Midbrain (tissue), 1 donor: Measurements from ENCODE around the gene KLHDC9.
"Not testable (repeated sequence)": the region's sequence is repeated elsewhere in the genome, so short reads cannot be mapped to it uniquely, and the experiment has no call there.

Experiments
- DNase-seq: peaks from one replicate; lab custom pipeline; 2025; lab: John Stamatoyannopoulos, UW

Gene KLHDC9

GRCh38 chr1:161096015-161096414 lies 2.1 kb upstream of the KLHDC9 start:
- DNase-seq, result no peak

- no peak for DNase-seq
Observed at GRCh38 chr1:161096530-161096929, 1.6 kb upstream of the KLHDC9 start.

DNA sequence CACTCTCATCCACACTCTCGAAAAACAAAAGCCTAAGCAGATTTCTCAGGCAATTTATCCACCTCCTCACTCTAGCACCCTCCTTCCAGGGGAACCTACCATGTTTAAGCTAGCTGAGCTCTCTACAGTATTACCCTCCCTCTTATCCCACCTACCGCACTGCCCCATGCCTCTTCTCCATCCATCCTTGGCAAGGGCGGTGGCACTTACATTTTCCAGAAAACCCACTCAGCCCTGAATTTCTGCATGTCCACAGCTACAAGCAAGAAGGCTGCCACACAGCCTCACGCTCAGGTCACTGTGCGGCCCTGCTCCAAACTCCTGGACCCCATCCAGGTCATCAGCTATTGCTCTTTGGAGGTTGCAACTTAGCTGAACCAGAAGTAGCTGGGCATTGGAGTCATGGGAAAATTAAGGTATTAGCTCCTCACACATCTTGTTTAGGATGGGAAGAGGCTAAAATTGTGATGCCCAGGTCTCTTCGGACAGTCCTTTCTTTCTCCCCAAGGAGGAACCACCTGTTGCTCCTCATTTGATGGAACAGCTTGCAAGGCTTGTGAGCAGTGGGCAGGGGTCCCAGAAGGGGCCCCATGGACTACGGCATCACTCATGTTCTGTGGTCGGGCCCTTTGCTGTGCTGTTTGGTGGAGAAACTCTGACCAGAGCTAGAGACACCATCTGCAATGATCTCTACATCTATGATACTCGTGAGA lies 1.1 kb downstream of the KLHDC9 start:
- DNase-seq, result no peak

DNA sequence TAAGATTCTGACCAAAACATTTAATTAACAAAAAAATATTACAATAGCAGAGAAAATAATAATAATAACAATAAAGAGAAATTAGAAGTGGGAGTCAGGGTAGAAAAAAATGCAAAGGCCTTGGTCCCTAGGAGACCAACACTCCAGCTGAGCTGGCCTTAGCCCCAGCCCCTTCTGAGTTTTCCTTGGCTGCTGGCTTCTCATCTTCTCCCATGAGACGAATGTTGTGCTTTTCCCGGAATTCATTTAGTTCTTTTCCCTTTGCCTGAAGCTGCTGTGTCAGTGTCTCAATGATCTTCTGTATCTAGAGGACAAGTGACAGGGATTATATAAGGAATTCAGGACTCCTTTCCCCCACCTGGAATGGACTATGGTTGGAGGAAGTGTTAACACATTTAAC lies 2.4 kb downstream of the KLHDC9 start:
- no peak for DNase-seq

GRCh38 chr1:161106431-161106830 lies 8.3 kb downstream of the KLHDC9 start:
- DNase-seq, result no peak

DNA sequence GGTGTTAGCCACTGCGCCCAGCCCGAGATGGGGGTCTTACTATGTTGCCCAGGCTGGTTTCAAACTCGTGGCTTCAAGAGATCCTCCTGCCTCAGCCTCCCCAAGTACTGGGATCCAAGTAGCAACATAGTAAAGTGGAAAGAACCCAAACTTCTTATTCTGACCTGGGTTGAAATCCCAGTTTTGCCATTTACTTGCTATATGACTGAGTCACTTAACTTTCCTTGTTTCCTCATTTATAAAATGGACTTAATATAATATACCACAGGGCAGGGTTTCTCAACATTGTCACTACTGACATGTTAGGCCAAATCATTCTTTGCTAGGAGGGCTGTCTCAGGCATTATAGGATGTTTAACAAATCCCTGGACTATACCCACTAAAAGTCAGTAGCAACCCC lies 13.0 kb downstream of the KLHDC9 start:
- no peak for DNase-seq

GRCh38 chr1:161111527-161111926 lies 13.4 kb downstream of the KLHDC9 start:
- no peak for DNase-seq

DNA sequence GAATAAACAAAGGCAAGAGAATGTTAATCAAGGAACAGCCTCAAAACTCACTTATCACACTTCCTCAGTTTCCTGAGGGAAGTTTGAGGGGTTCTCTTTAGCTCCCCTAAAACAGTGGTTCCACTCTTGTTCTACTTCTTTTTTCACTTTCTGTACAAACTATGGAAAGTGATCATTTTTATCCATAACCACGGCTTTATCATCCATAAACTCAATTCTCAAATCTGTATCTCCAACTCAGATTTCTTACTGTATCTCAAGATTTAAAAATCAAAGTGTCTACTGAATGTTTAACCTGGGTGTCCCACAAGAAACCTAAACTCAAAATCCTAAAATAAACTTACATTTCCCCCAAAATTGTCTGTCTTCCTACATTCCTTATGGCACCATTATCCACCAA lies 15.8 kb downstream of the KLHDC9 start:
- DNase-seq, result no peak

DNA sequence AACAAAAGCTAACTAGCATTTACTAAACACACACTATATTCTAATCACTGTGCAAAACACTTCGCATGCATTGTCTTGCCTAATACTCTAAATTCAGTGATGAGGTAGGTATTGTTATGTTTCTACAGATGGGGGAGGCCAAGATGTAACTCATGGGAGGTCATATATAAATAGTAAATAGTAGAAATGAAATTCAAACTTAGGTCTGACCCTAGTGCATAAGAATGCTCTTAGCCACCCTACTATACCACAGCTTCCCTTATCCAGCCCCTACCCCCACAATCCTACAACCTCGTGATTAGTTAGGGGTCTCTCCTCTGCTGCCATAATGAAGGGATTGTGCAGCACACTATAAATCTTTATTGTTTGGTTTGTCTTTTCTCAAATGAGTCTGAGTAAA lies 16.4 kb downstream of the KLHDC9 start:
- no peak for DNase-seq

GRCh38 chr1:161115132-161115711 lies 17.1 kb downstream of the KLHDC9 start:
- no peak for DNase-seq

DNA sequence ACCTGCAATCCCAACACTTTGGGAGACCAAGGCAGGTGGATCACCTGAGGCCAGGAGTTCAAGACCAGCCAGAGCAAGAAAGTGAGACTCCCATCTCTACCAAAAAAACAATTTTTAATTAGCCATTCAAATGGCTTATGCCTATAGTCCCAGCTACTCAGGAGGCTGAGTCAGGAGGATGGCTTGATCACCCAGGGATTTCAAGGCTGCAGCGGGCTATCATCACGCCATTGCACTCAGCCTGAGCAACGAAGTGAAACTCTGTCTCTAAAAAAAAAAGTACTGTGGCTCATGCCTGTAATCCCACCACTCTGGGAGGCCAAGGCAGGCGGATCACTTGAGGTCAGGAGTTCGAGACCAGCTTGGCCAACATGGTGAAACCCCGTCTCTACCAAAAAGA lies 17.8 kb downstream of the KLHDC9 start:
- DNase-seq, result not testable (repeated sequence)

DNA sequence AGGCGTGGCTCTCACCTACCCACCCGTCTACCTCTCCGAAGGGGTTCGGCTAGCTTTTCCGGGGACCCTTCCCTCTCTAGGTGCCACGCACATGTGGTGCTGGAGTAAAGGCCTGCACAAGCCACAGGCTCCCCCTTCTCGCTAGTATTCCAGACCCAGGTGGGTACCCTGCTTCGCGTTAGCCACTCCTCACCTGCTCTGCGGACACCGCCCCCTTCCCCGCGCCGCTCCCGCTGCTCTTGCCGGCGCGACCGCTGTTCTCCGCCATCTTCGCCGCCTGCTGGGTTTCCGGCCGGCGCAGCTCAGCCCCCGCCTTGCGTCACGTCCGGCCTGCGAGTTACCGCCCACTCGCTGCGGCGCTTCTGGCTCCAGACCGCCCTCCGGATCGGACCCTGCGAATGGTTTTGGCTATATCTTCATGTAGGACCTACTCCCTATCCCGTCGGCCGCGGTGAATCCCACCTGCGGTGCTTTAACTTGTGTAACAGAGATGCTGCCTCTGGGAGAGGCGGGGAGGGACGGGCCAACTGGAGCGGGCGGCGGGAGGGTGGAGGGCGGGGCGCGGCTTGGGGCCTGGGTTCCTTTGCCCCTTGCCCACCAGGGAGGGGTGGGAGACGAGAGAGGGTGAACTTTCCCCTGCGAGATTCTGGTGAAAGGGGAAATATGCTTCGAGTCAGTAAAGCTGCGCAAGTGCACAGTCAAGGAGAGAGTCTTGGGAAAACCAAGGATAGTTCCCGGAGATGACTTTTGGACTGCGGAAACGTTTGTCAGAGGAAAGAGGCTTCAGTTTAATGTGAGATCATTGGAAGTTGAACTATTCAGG lies 19.8 kb downstream of the KLHDC9 start, which contains the start of the genes NIT1 and PFDN2:
Gene NIT1, plus strand, starts transcription at position 347 of the 823 bp plus-strand sequence. Its CDS starts 72 bp downstream, at position 419.
Gene PFDN2, minus strand, starts transcription at position 279 of the 823 bp plus-strand sequence. Its CDS starts 11 bp downstream, at position 268.
- peak; percentile 84 for DNase-seq

DNA sequence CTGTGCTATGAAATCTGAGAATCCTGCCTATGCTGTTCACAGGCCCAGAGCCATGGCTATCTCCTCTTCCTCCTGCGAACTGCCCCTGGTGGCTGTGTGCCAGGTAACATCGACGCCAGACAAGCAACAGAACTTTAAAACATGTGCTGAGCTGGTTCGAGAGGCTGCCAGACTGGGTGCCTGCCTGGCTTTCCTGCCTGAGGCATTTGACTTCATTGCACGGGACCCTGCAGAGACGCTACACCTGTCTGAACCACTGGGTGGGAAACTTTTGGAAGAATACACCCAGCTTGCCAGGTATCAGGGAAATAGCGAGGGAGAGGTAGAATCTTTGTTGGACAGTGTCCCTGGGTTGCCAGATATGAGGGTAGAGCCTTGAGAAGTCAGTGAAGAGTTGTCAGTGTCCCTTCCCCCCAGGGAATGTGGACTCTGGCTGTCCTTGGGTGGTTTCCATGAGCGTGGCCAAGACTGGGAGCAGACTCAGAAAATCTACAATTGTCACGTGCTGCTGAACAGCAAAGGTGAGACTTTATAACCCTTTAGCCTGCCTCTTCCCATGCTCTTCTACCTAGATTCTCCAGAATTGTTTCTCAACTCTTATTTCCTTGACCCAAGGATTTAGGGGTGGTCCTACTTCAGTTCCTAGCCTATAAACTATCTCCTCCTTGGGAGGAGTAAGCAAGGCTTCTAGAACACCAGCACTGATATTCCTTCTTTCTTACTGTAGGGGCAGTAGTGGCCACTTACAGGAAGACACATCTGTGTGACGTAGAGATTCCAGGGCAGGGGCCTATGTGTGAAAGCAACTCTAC lies 21.1 kb downstream of the KLHDC9 start:
- DNase-seq, result no peak

DNA sequence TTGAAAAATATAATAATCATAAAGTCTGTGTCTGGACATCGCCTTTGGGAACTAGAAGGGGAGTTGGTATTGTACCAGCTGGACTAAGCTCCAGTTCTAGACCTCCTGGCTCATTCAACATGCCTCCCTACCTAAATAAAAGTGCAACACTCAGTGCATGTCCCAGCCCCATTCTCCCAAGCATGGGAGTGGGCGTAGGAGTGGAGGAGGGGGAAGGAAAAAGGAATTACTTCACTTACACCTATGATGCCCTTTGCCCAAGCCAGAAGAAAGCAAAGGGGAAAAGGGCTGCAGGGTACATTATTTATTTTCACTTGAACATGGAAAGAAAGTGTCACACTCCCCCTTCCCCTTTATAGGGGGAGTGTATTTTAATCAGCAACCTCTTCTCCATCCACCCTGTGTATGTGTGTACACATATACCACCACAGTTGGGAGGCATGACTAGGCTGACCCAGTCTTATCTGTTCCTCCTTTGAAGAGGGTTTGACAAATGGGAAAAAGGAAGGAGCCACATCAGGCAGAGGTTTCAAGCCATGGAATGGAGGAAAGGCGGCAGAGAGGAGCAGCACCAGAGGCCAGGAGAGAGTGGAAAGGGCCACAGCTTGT lies 23.0 kb downstream of the KLHDC9 start:
- no peak for DNase-seq

DNA sequence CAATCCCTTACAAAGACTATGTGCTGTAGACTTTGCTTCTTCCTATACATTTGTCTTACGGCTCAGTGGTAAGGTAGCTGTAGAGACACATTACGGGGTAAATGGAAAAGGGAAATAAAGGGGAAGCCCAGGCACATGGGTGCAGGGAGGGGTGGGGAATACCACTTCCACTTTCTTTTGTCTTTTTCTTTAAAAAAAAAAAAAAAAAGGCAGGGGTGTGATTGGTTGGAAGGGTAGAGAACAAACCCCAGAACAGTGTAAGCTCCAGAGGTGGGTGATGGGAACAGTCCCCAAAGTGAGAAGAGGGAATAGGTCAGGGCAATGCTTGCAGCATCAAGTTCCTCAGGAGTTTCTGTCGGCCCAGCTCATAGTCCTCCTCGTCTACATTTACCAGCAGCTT lies 23.7 kb downstream of the KLHDC9 start:
- no peak for DNase-seq

- DNase-seq, result no peak
Observed at GRCh38 chr1:161122967-161123366, 24.8 kb downstream of the KLHDC9 start.

DNA sequence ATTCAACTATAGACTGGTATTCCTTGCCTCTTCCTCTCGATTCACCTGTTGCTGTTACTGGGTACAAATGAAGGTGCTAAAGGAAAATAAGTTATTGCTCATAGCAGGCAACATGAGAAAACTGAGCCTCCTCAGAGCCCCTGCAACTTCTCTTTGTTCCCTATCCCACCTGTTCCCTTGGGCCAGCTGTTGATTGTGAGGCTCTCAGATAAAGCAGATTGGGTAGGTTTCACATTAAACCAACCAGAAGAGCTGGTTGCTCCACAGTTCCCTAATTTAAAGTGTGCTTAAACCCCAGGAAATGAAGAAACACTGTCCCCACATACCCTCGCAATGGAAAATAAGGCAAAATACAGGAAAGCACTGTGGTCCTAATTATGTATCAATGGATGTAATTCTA lies 29.5 kb downstream of the KLHDC9 start:
- DNase-seq, result no peak

DNA sequence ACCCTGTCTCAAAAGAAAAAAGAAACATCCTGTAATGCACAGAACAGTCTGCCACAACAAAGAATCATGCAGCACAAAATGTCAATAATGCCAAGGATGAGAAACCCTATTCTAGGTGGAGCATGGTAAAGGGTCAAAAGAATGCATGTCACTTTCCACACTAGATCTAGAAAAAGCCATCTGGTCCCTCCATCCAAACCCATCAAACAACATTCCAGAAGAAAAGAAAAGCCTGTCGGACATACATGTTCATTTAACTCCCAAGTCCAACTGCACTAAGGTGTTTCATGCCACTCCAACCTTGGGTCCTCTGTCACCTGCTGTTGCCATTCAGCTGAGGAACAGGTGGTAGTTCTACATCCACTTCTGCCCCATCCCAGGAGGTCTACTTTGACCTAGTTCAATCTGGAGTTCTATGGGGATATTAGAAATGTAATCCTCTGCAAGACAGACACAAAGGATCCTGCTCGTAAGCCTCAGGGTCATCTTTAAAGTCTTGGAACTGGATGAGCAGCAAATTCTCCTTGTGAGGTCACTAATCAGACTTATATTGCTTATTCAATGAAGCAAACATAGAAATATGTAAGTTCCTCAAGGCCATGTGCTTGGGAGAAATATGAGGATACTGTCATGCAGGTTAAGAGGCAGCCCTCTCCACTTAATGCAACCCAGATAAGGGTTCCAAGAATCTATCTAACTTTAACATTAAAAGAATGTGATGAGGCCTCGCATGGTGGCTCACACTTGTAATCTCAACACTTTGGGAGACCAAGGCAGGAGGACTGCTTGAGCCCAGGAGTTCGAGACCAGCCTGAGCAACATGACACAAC lies 30.6 kb downstream of the KLHDC9 start:
- no peak for DNase-seq

GRCh38 chr1:161130266-161130665 lies 32.1 kb downstream of the KLHDC9 start:
- DNase-seq, result no peak

DNA sequence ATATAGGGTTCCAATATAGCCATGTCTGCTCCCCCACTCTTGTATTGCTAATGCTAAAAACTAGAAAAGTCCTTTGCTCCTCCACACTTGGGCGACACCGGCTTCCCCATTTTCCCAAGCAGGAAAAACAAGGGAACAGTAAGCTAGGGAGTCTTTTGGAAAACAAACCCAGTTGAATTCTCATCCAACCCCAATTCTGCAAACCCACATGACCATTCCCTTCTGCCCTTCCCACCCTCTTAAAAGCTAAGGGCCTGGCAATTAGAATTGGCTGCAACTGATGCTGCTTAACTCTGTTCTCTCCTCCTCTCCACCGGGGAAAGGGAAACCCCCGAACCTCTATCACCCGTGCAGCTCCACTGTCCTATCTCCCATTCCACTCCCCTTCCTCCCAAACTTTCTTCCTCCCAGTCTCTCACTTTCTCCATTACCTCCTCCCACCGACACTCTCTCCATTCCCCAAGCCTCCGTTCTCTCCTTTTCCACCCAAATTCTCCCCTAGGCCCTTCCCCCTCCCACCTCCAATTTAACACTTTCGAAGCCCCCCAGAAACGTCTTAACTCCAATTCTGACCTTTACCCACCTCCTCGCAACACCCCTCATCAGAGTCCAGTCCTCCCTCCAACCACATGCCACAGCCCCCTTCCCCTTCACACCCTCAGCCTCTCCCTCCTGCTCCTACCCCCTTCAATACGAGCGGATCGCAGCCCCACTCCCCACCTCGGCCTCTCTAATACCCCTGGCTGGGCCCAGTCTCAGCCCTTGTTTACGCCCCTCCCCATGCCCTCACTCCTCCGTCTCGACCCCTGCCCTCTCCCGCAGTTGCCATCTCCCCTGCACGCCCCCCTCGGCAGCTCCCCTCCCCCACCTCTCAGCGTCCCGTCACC lies 33.6 kb downstream of the KLHDC9 start:
- peak; percentile 24 for DNase-seq
